OCI-LY1 (cell line): ENCODE measurements around the gene DRD2.

ENCODE experiments used
- EZH2 ChIP-seq: fragments of 200-600 bp; sonication (generic), shearing (Covaris generic); IDR thresholded peaks from 2 replicates; pipeline ENCODE4 v1.8.0; 2017; ENCODE audit warnings: borderline replicate concordance, mixed run types, mild to moderate bottlenecking, antibody characterized with exemption, low read length, moderate library complexity, mixed read lengths
- TF ChIP-seq, protein P1 (sequence below): fragments of 200-600 bp; sonication (generic), shearing (Covaris generic); IDR thresholded peaks from 2 replicates; pipeline ENCODE4 v1.5.1; 2017; ENCODE audit warnings: mild to moderate bottlenecking, antibody characterized with exemption, low read length, moderate library complexity, mixed read lengths

DNA sequence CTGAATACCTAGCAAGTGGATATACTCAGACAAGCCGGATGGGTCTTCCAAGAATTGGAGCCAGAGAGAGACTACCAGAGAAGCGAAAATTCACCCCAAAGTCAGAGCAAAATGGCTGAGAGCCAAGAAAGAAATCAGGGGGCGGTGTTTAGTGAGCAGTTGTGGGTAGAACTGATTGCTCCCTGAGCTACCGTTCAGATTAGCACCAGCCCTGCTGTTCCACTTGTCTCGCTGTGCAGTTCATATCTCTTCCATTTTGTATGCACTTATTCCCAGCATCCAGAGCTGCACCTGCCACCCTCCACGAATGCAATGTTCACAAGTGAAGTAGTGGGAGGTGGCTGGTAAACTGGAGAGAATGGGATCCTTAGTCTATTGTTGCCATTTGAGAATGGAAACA is 25.5 kb downstream of the DRD2 start:
- TF ChIP-seq, protein P1, sequence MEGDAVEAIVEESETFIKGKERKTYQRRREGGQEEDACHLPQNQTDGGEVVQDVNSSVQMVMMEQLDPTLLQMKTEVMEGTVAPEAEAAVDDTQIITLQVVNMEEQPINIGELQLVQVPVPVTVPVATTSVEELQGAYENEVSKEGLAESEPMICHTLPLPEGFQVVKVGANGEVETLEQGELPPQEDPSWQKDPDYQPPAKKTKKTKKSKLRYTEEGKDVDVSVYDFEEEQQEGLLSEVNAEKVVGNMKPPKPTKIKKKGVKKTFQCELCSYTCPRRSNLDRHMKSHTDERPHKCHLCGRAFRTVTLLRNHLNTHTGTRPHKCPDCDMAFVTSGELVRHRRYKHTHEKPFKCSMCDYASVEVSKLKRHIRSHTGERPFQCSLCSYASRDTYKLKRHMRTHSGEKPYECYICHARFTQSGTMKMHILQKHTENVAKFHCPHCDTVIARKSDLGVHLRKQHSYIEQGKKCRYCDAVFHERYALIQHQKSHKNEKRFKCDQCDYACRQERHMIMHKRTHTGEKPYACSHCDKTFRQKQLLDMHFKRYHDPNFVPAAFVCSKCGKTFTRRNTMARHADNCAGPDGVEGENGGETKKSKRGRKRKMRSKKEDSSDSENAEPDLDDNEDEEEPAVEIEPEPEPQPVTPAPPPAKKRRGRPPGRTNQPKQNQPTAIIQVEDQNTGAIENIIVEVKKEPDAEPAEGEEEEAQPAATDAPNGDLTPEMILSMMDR, result no peak
- no peak for TF ChIP-seq EZH2
